ENCODE data around the gene NOP56. TPM values are rescaled to one million over a fixed set of nuclear protein-coding genes. Genes with fewer than 3 reads are reported as not detected.

Gene NOP56
- total RNA-seq, 3 donors from 2014 or later, result 80.8 to 116 (median 107) TPM

GRCh38 chr20:2699775-2700413 lies 47.5 kb downstream of the NOP56 start:
- no peak for TF ChIP-seq CTCF (IDR thresholded peaks at IDR 0.05)
- Histone ChIP-seq H3K36me3 (ENCODE audit: low read depth) (no peaks in the 10 kb centered on the region), H3K9me3 (no peaks in the 10 kb centered on the region), H3K4me3 (no peak overlapping the region), H3K4me1 (ENCODE audit: low read depth) (no peaks in the 10 kb centered on the region)
- intact Hi-C loops (cut with DNase I, micrococcal nuclease), result no loop called here
- ATAC-seq (no peak), DNase-seq (no peak)

- DNase-seq (no peak), ATAC-seq (no peak)
- H3K4me1 ChIP-seq (ENCODE audit: low read depth), result no peaks in the 10 kb centered on the region
- no peak overlapping the region for H3K4me3 ChIP-seq
- no peak for TF ChIP-seq CTCF (IDR thresholded peaks at IDR 0.05)
- no peaks in the 10 kb centered on the region for H3K9me3 ChIP-seq
- intact Hi-C loops (cut with DNase I, micrococcal nuclease), result no loop called here
- no peaks in the 10 kb centered on the region for H3K36me3 ChIP-seq (ENCODE audit: low read depth)
Measured at GRCh38 chr20:2700913-2701620, 48.6 kb downstream of the NOP56 start.

- intact Hi-C loops (cut with DNase I, micrococcal nuclease), result no loop called here
- H3K9me3 ChIP-seq, result no peaks in the 10 kb centered on the region
- ATAC-seq, result no peak
- H3K4me3 ChIP-seq, result no peak overlapping the region
- DNase-seq, result no peak
- no peaks in the 10 kb centered on the region for H3K36me3 ChIP-seq (ENCODE audit: low read depth)
- no peaks in the 10 kb centered on the region for H3K4me1 ChIP-seq (ENCODE audit: low read depth)
- no peak for TF ChIP-seq CTCF (IDR thresholded peaks at IDR 0.05)
Measured at GRCh38 chr20:2701671-2702081, 49.2 kb downstream of the NOP56 start.

GRCh38 chr20:2703716-2704475 lies 51.5 kb downstream of the NOP56 start:
- Histone ChIP-seq H3K4me3 (no peak overlapping the region), H3K4me1 (ENCODE audit: low read depth) (no peaks in the 10 kb centered on the region), H3K9me3 (no peaks in the 10 kb centered on the region), H3K36me3 (ENCODE audit: low read depth) (no peaks in the 10 kb centered on the region)
- intact Hi-C loops (cut with DNase I, micrococcal nuclease), result no loop called here
- DNase-seq, result no peak
- no peak for TF ChIP-seq CTCF (IDR thresholded peaks at IDR 0.05)
- ATAC-seq, result no peak

DNA sequence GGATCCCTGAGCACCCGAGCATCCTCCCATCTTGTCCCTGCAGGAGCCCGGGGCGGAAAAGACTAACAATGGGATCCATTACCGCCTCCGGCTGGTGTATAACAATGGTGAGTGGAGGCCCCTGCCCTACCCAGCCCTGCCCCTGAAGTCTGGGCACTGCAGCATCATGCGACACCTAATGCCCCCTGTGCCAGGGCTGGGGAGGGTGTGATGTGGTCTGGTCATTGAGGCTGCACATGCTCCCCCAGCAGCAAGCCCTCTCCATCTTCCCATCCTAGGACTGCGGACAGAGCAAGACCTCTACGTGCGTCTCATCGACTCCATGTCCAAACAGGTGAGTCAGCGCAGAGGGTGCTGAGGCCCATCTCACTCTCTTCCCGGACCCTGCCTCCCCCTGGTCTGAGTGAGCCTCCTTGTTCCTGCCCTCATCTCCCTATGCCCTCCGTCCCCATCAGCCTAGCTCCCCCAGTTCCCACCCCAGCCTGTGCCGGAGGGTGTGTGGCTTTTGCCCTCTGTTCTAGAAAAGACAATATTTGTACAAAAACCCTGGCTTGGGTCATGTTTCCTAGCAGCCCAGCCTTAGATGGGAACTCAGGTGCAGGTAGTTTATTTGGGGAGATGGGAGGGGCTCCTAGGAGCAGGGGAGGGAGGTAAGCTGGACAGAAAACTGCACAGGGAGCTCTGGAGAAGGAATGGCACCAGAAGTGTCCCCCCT lies 53.7 kb downstream of the NOP56 start:
- Histone ChIP-seq H3K4me1 (ENCODE audit: low read depth) (no peaks in the 10 kb centered on the region), H3K36me3 (ENCODE audit: low read depth) (no peaks in the 10 kb centered on the region), H3K4me3 (no peak overlapping the region), H3K9me3 (no peaks in the 10 kb centered on the region)
- ATAC-seq, result no peak
- TF ChIP-seq CTCF (IDR thresholded peaks at IDR 0.05), result no peak
- no peak for DNase-seq
- intact Hi-C loops (cut with DNase I, micrococcal nuclease), result no loop called here

Data from mucosa of descending colon (tissue), 3 donors.